Smooth muscle cell (in vitro differentiated cells): ENCODE results near the gene LAMP1. TPM values are rescaled to one million over a fixed set of nuclear protein-coding genes. Genes with fewer than 3 reads are reported as not detected.
"Not testable (repeated sequence)": the region's sequence is repeated elsewhere in the genome, so short reads cannot be mapped to it uniquely, and the experiment has no call there.

ENCODE experiments used
- DNase-seq: peaks from one replicate; lab custom pipeline; 2025; ENCODE audit not compliant: unreplicated experiment; lab: John Stamatoyannopoulos, UW
- H2AFZ ChIP-seq: fragments of 200-600 bp; sonication (generic); 2 replicates; pipeline ENCODE4 v1.6.0; 2016; ENCODE audit warnings: antibody characterized with exemption, low read depth, mild to moderate bottlenecking
- H3F3A ChIP-seq: fragments of 200-600 bp; sonication (generic); 2 replicates; pipeline ENCODE4 v1.6.0; 2017; ENCODE audit warnings: antibody characterized with exemption, low read depth
- H3K27ac ChIP-seq: fragments of 200-600 bp; sonication (generic); 2 replicates; pipeline ENCODE4 v1.5.1; 2016; ENCODE audit warnings: low read depth, mild to moderate bottlenecking
- H3K27me3 ChIP-seq: fragments of 200-600 bp; sonication (generic); 2 replicates; pipeline ENCODE4 v1.6.1; 2016; ENCODE audit warnings: low read depth, mild to moderate bottlenecking
- H3K36me3 ChIP-seq: fragments of 200-600 bp; sonication (generic); 2 replicates; pipeline ENCODE4 v1.5.1; 2016; ENCODE audit warnings: low read depth
- H3K4me1 ChIP-seq: fragments of 200-600 bp; sonication (generic); 2 replicates; pipeline ENCODE4 v1.5.1; 2016; ENCODE audit warnings: low read depth
- H3K4me2 ChIP-seq: fragments of 200-600 bp; sonication (generic); 2 replicates; pipeline ENCODE4 v1.6.0; 2016; ENCODE audit warnings: mild to moderate bottlenecking
- H3K4me3 ChIP-seq: fragments of 200-600 bp; sonication (generic); 2 replicates; pipeline ENCODE4 v1.5.1; 2016; ENCODE audit warnings: mild to moderate bottlenecking
- H3K79me2 ChIP-seq: fragments of 200-600 bp; sonication (generic); 2 replicates; pipeline ENCODE4 v1.6.0; 2016; ENCODE audit warnings: low read depth, mild to moderate bottlenecking
- H3K9ac ChIP-seq: fragments of 200-600 bp; sonication (generic); 2 replicates; pipeline ENCODE4 v1.6.0; 2016; ENCODE audit warnings: low read depth
- H3K9me3 ChIP-seq: fragments of 200-600 bp; sonication (generic); replicated peaks from 2 replicates; pipeline ENCODE4 v1.5.1; 2016; ENCODE audit warnings: low read depth
- H4K20me1 ChIP-seq: fragments of 200-600 bp; sonication (generic); 2 replicates; pipeline ENCODE4 v1.6.0; 2016; ENCODE audit warnings: low read depth
- WGBS: methylation state at CpG from one replicate; pipeline ENCODE4 v1.1.7; 2016; ENCODE audit warnings: low lambda C conversion rate; 5-methylcytosine and 5-hydroxymethylcytosine counted together
- polyA plus RNA-seq: library from polyadenylated mRNA; unstranded; fragments of >200 nt; fragmentation: Nextera tagmentation; extraction: Ambion mirVana; gene quantifications from 2 replicates; pipeline ENCODE4 v1.2.1, GENCODE V29; 2016
- total RNA-seq: library from RNA; depleted of rRNA; stranded (reverse); fragments of >200 nt; gene quantifications from 2 replicates; pipeline ENCODE4 v1.2.3, GENCODE V29; 2014
- TF ChIP-seq, protein P1 (sequence below): fragments of 200-600 bp; sonication (generic); IDR thresholded peaks from 2 replicates; pipeline ENCODE4 v1.5.1; 2017; ENCODE audit warnings: borderline replicate concordance, mild to moderate bottlenecking, antibody characterized with exemption; ENCODE audit not compliant: insufficient read depth, poor library complexity, severe bottlenecking

Gene LAMP1
- total and polyA plus RNA-seq, 2 experiments from 2014 or later: 111 to 146 TPM

DNA sequence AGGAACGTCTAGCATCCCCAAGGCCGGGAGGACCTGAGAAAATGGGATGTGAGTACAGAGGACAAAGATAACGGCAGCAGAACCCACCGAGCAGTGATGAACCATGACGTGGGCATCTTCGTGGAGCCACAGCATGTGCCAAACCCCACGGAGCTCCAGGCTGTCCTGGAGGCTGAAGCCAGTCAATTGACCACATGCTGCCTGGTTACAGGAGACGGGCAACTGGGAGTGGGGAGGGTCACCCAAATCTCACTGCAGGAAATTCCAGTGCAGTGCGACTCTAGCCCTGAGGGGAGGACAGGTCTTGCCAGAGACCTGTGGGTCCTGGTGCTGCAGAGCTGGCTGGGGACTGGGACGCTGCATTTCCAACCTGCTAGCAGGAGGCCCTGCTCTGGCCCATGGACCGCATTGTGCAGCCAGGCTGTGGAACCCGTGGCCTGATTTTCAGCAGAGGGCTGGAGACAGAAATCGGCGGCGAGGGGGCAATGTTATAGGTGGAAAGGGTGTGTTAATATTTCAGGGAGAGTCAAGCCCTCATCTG is 70.1 kb downstream of the LAMP1 start:
- no peak for DNase-seq
- Histone ChIP-seq H3K4me3 (no peak overlapping the region), H3K4me2 (no peak overlapping the region), H3K36me3 (no peaks in the 10 kb centered on the region), H3F3A (no peaks in the 10 kb centered on the region), H3K79me2 (no peaks in the 10 kb centered on the region), H4K20me1 (no peaks in the 10 kb centered on the region), H3K9ac (no peak overlapping the region), H2AFZ (no peak overlapping the region), H3K27ac (no peak overlapping the region), H3K9me3 (no peaks in the 10 kb centered on the region), H3K27me3 (no peaks in the 10 kb centered on the region), H3K4me1 (no peaks in the 10 kb centered on the region)
- TF ChIP-seq, protein P1, sequence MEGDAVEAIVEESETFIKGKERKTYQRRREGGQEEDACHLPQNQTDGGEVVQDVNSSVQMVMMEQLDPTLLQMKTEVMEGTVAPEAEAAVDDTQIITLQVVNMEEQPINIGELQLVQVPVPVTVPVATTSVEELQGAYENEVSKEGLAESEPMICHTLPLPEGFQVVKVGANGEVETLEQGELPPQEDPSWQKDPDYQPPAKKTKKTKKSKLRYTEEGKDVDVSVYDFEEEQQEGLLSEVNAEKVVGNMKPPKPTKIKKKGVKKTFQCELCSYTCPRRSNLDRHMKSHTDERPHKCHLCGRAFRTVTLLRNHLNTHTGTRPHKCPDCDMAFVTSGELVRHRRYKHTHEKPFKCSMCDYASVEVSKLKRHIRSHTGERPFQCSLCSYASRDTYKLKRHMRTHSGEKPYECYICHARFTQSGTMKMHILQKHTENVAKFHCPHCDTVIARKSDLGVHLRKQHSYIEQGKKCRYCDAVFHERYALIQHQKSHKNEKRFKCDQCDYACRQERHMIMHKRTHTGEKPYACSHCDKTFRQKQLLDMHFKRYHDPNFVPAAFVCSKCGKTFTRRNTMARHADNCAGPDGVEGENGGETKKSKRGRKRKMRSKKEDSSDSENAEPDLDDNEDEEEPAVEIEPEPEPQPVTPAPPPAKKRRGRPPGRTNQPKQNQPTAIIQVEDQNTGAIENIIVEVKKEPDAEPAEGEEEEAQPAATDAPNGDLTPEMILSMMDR: no peak
- WGBS: 91% methylated on average over 15 of the region's 15 CpGs

GRCh38 chr13:113367771-113368170 is 70.7 kb downstream of the LAMP1 start:
- Histone ChIP-seq H3K4me1 (no peaks in the 10 kb centered on the region), H3K79me2 (no peaks in the 10 kb centered on the region), H4K20me1 (no peaks in the 10 kb centered on the region), H3K9ac (no peak overlapping the region), H3K36me3 (no peaks in the 10 kb centered on the region), H3F3A (no peaks in the 10 kb centered on the region), H3K27me3 (no peaks in the 10 kb centered on the region), H3K9me3 (no peaks in the 10 kb centered on the region), H3K4me3 (no peak overlapping the region), H3K27ac (no peak overlapping the region), H2AFZ (no peak overlapping the region), H3K4me2 (no peak overlapping the region)
- DNase-seq: no peak
- TF ChIP-seq, protein P1: no peak
- WGBS: 88% methylated on average over 6 of the region's 6 CpGs

- H3K36me3 ChIP-seq, H3K27me3 ChIP-seq, H3K4me3 ChIP-seq, DNase-seq, H3F3A ChIP-seq, H2AFZ ChIP-seq, H3K79me2 ChIP-seq, H3K4me2 ChIP-seq, H3K9ac ChIP-seq, H3K27ac ChIP-seq, H3K4me1 ChIP-seq, H3K9me3 ChIP-seq, H4K20me1 ChIP-seq: not testable (repeated sequence)
- WGBS: 98% methylated on average over 6 of the region's 6 CpGs
These were observed 71.3 kb downstream of the LAMP1 start for GRCh38 chr13:113368353-113368752.

GRCh38 chr13:113369189-113369588 is 72.2 kb downstream of the LAMP1 start:
- Histone ChIP-seq H3K9ac (no peak overlapping the region), H2AFZ (no peak overlapping the region), H3K27me3 (no peaks in the 10 kb centered on the region), H3K4me3 (no peak overlapping the region), H3F3A (no peaks in the 10 kb centered on the region), H3K36me3 (no peaks in the 10 kb centered on the region), H3K27ac (no peak overlapping the region), H3K4me2 (no peak overlapping the region), H3K79me2 (no peaks in the 10 kb centered on the region), H4K20me1 (no peaks in the 10 kb centered on the region), H3K9me3 (no peaks in the 10 kb centered on the region), H3K4me1 (no peaks in the 10 kb centered on the region)
- WGBS: 95% methylated on average over 29 of the region's 29 CpGs
- no peak for DNase-seq
- TF ChIP-seq, protein P1: no peak
